GM18858 (cell line): ENCODE results near the gene ARHGAP45.
"Not testable (repeated sequence)": the region's sequence is repeated elsewhere in the genome, so short reads cannot be mapped to it uniquely, and the experiment has no call there.

ENCODE experiments used
- ATAC-seq: cut with Tn5 transposase; IDR thresholded peaks from one replicate; pipeline ENCODE4 v1.9.1; 2021; ENCODE audit not compliant: unreplicated experiment

The ARHGAP45 gene

GRCh38 chr19:1066748-1067340, at the start of gene ARHGAP45:
Gene ARHGAP45 (plus strand): TSS chr19:1067167. CDS start chr19:1067406, 239 bp downstream.
- ATAC-seq, result no peak

GRCh38 chr19:1017906-1018305, 49.1 kb upstream of the ARHGAP45 start:
- no peak for ATAC-seq

GRCh38 chr19:1018393-1018792, 48.6 kb upstream of the ARHGAP45 start:
- no peak for ATAC-seq

GRCh38 chr19:1018932-1019615, 47.9 kb upstream of the ARHGAP45 start:
- no peak for ATAC-seq

- ATAC-seq, result no peak
These were observed 47.4 kb upstream of the ARHGAP45 start for GRCh38 chr19:1019616-1019961.

GRCh38 chr19:1019980-1020867, 46.7 kb upstream of the ARHGAP45 start:
- ATAC-seq, result no peak

GRCh38 chr19:1020868-1021425, 46.0 kb upstream of the ARHGAP45 start, which contains the start of gene TMEM259:
Gene TMEM259 (minus strand): TSS chr19:1021123. CDS start chr19:1020996, 127 bp downstream.
- ATAC-seq, result peak; percentile 51

GRCh38 chr19:1023883-1024188, 43.1 kb upstream of the ARHGAP45 start:
- not testable (repeated sequence) for ATAC-seq

- not testable (repeated sequence) for ATAC-seq
These were observed 41.9 kb upstream of the ARHGAP45 start for GRCh38 chr19:1025080-1025479.

GRCh38 chr19:1025960-1026782, 40.8 kb upstream of the ARHGAP45 start, which contains the start of gene CNN2:
Gene CNN2 (plus strand): TSS chr19:1026608. CDS start chr19:1026662, 54 bp downstream.
- no peak for ATAC-seq

GRCh38 chr19:1026783-1027649, 40.0 kb upstream of the ARHGAP45 start:
- no peak for ATAC-seq

- no peak for ATAC-seq
These were observed 39.3 kb upstream of the ARHGAP45 start for GRCh38 chr19:1027650-1028061.

- no peak for ATAC-seq
These were observed 38.7 kb upstream of the ARHGAP45 start for GRCh38 chr19:1028062-1028926.

GRCh38 chr19:1032264-1032867, 34.6 kb upstream of the ARHGAP45 start:
- no peak for ATAC-seq

GRCh38 chr19:1035998-1036621, 30.9 kb upstream of the ARHGAP45 start:
- ATAC-seq, result no peak

GRCh38 chr19:1037621-1038064, 29.3 kb upstream of the ARHGAP45 start:
- ATAC-seq, result no peak

- no peak for ATAC-seq
These were observed 27.9 kb upstream of the ARHGAP45 start for GRCh38 chr19:1038978-1039645.
